Heart right ventricle (tissue), 16 donors: ENCODE data around the gene TMEM62. TPM values are rescaled to one million over a fixed set of nuclear protein-coding genes. Genes with fewer than 3 reads are reported as not detected.

ENCODE experiments used
- ATAC-seq, 8 donors: fragments of 200-7000 bp; cut with Tn5 transposase; one replicate each; pipeline ENCODE4 v1.9.1; 2020; ENCODE audit warnings: mild to moderate bottlenecking in 8 of 8, moderate library complexity in 8 of 8, moderate number of reproducible peaks in 1 of 8
- DNase-seq, 2 donors: peaks; one replicate each; pipeline ENCODE4 v3.0.0-alpha.2; 2020
- H3K27ac ChIP-seq, 10 donors: fragments of 200-600 bp; sonication (generic) in 2 of 10; one replicate each; pipeline versions ENCODE4 v1.5.0 to v1.8.0; 2020 to 2022; ENCODE audit warnings: mild to moderate bottlenecking in 3 of 10
- H3K27me3 ChIP-seq, 7 donors: fragments of 200-600 bp; one replicate each; pipeline ENCODE4 v1.8.0; 2021 to 2022; ENCODE audit warnings: mild to moderate bottlenecking in 2 of 7
- H3K36me3 ChIP-seq, 9 donors: fragments of 200-600 bp; sonication (generic) in 1 of 9; one replicate each; pipeline versions ENCODE4 v1.5.0 to v1.8.0; 2020 to 2022; ENCODE audit warnings: mild to moderate bottlenecking in 2 of 9
- H3K4me1 ChIP-seq, 9 donors: fragments of 200-600 bp; sonication (generic) in 1 of 9; one replicate each; pipeline versions ENCODE4 v1.5.0 to v1.8.0; 2020 to 2022; ENCODE audit warnings: mild to moderate bottlenecking in 4 of 9
- H3K4me3 ChIP-seq, 10 donors: fragments of 200-600 bp; sonication (generic) in 2 of 10; one replicate each; pipeline versions ENCODE4 v1.5.0 to v1.8.0; 2020 to 2022; ENCODE audit warnings: mild to moderate bottlenecking in 7 of 10, moderate library complexity in 2 of 10
- H3K9me3 ChIP-seq, 11 donors: fragments of 200-600 bp in 10 of 11; sonication (generic) in 2 of 11; one replicate each; pipeline versions ENCODE4 v1.5.0 to v1.8.0; 2013 to 2022; ENCODE audit warnings: mild to moderate bottlenecking in 2 of 11, control low read depth in 1 of 11, moderate library complexity in 1 of 11
- CTCF ChIP-seq, 9 donors: fragments of 200-600 bp; sonication (generic) in 2 of 9; IDR thresholded peaks; one replicate each; pipeline versions ENCODE4 v1.5.0 to v1.8.0; 2021 to 2022; ENCODE audit warnings: antibody characterized with exemption in 9 of 9, mild to moderate bottlenecking in 5 of 9, moderate library complexity in 1 of 9
- WGBS, 2 donors: extraction: QIAGEN DNeasy Blood & Tissue Kit; methylation state at CpG; one replicate each; pipeline ENCODE4 v1.1.7; 2013; ENCODE audit warnings: inconsistent platforms in 1 of 2; 5-methylcytosine and 5-hydroxymethylcytosine counted together
- intact Hi-C, 10 donors: fragments of 100-400 bp; cut with DNase I; formaldehyde crosslinking; loops; one replicate each; pipeline versions ENCODE4 v1.11.1 to v1.14.2; 2022
- polyA plus RNA-seq, 2 donors: library from polyadenylated mRNA; stranded (reverse); fragments of 200-250 nt; gene quantifications; one replicate each; pipeline ENCODE4 v1.2.3, GENCODE V29; 2013
- total RNA-seq, 10 donors: library from RNA; stranded (reverse); fragmentation: NEBNext Ultra II Directional in 3 of 10; extraction: Animal tissue kit (Norgen Biotek cat#: 25700) in 3 of 10; gene quantifications; one replicate each; pipeline versions ENCODE4 v1.2.1 to v1.2.4, GENCODE V29; 2021 to 2023
- donor health status: Arrhythmogenic right ventricular cardiomyopathy.
- donor health status: ischemic (EF 13 %, LVEDD 7.1; RV severe dilation, severe dysfunction).
- donor health status: healthy with polysubstance abuse.
- donor health status: DM: no; HTN: yes; CAD: no.
- donor health status: DM: no; HTN: no; CAD: no.
- donor health status: ischemic (EF 25% LVEDD 6.9; RV normal size, moderate dysfunction).
- donor health status: ischemic (EF 25% LVEDD 5.7; RV mildly dilated, moderate dysfunction).
- donor health status: healthy.
- donor health status: DM: yes; HTN: yes; CAD: no.
- donor health status: Ischemic cardiomyopathy.
- donor health status: ischemic (EF 35%, LVEDD 5.7; RV mildly dilated, moderate dysfunction).
- donor health status: nonischemic (EF 11% LVEDD 7.7; RV severe dilation, severe dysfunction).
- donor health status: DM: yes; HTN: yes; CAD: no.
- donor health status: PGD.
- donor health status: ischemic (EF 29% LVEDD 5.4; RV normal size, mild dysfunction).
- donor health status: nonischemic (EF 23%, LVEDD 6.1; RV moderate dilation, normal function).

The TMEM62 gene
- total and polyA plus RNA-seq, 12 donors = 7.6 to 13.9 (median 11.7) TPM

DNA sequence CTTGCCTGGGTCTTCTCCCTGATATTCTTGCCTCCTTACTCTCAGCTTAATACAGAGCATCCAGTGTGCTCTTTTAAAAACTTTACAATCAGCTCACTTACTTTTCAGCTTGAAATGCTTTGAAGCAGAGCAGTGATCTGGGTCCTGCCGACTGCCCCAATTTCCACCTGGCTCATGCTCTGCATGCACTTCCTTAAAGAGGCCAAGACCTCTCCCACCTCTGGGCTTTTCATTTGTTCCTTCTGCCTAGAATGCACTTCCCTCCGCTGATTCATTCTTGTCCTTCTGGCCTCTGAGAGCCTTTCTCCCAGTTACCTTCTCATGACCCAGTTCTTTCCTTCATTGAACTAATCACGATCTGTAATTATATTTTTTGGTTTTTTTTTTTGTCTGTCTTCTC, 49.9 kb downstream of the TMEM62 start:
- no peak for TF ChIP-seq CTCF (IDR thresholded peaks at IDR 0.05)
- DNase-seq (no peak), ATAC-seq (no peak)
- H3K27ac ChIP-seq = no peak overlapping the region
- intact Hi-C loops = loop anchor here in 1 of 10 donors (10.0 kb wide), 1 partner anchor 78 kb away; the partner anchor contains the start of gene UBR1
- H3K4me1 ChIP-seq = peaks cover 0 to 32% (median 25%) of the 10 kb centered on the region in 9 donors
- H3K4me3 ChIP-seq = no peak overlapping the region
- 76 to 87% methylated on average over 3 of the region's 3 CpGs for WGBS, 2 donors
- peaks cover 0 to 53% (median 15%) of the 10 kb centered on the region in 9 donors for H3K36me3 ChIP-seq
- no peaks in the 10 kb centered on the region for H3K9me3 ChIP-seq
- no peaks in the 10 kb centered on the region for H3K27me3 ChIP-seq

DNA sequence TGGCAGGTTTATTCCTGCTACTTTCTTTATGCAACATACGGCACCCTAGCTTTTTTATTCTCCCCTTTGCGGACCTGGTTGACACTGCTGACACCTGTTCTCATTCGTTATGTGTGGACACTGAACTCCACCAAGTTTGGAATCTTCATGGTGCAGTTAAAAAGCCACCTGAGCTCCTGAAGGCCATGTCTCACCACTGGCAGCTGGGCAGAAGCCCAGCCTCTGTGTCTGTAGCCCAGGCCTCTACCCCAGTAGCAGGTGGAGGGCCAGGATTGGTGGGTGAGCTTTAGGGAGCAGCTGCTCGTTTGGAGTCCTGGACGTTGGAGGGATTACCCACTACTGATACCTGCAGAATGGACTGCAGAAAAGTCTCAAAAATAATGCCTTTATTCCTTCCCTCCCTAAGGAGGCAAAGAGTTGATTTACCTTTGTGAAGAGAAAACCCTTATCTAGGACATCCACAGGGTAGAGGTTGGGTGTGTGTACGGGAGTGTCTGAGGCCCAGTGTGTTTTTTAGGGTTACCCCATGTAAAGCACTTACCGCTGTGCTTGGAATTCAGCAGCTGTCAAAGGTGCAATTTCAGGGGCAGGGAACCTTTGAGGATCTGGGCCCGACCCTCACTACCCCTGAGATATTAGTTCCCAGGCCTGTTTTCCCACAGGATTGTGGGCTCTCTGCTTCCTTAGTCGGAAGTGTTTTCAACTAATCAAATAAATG, 51.2 kb downstream of the TMEM62 start:
- intact Hi-C loops = loop anchor here in 2 of 10 donors (2.0 to 10.0 kb wide), 2 partner anchors 80 to 100 kb away; partner anchors contain the start of gene UBR1 (in 1 of the 2)
- ATAC-seq (peak in 2 of 8 donors; percentile 1 to 16), DNase-seq (no peak)
- TF ChIP-seq CTCF (IDR thresholded peaks at IDR 0.05) = no peak
- Histone ChIP-seq H3K4me1 (peaks cover 0 to 45% (median 38%) of the 10 kb centered on the region in 9 donors), H3K9me3 (no peaks in the 10 kb centered on the region), H3K4me3 (peak overlapping the region in 9 of 10 donors; percentile 62 to 85 (median 77)), H3K27ac (peak overlapping the region in 9 of 10 donors; percentile 31 to 94 (median 88)), H3K36me3 (peaks cover 0 to 48% (median 7%) of the 10 kb centered on the region in 9 donors), H3K27me3 (no peaks in the 10 kb centered on the region)
- WGBS, 2 donors = 66 to 71% methylated on average over 9 of the region's 9 CpGs

DNA sequence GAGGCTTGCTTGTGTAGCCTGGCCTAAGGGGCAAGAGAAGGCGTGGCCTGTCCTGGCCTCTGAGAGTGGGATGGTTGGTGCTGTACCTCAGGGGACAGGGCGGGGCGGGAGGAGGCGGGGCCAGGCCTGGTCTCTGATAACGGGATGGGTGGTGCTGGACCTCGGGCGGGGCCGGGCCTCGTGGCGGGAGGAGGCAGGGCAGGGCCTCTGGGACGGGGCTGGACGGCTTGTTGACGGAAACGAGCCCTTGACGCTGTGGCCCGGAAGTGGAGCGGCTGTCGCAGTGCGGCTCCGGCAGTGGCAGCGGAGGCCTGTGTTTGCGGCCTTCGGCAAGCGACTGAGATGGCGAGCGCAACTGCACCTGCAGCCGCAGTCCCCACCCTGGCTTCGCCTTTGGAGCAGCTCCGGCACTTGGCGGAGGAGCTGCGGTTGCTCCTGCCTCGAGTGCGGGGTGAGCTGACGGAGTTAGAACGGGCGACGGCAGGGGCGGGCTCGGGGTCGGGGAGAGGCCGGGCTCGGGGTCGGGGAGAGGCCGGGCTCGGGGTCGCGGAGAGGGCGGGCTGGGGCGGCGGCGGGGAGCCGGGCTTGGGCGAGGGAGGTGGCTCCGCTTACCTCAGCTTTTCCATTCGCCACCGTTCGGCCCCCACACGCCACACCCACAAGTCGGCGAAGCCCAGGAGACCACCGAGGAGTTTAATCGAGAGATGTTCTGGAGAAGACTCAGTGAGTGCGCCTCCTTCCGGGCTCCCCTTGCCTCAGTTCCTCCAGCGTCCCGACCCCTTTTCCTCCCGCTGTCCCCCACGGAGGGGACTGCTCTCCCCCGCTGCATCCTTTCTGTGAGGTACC, 52.0 kb downstream of the TMEM62 start, which contains the start of gene CCNDBP1:
TSS of gene CCNDBP1 (plus strand) at position 247 of the 846 bp plus-strand sequence. CDS start at position 343, 96 bp downstream.
- ATAC-seq (peak; percentile 96 to 99 (median 98)), DNase-seq (peak; percentile 94 to 98)
- Histone ChIP-seq H3K4me1 (peaks cover 0 to 53% (median 46%) of the 10 kb centered on the region in 9 donors), H3K9me3 (no peaks in the 10 kb centered on the region), H3K4me3 (peak within 1 kb of the TSS; percentile 61 to 85 (median 76)), H3K27ac (peak within 1 kb of the TSS; percentile 74 to 94 (median 88)), H3K27me3 (no peaks in the 10 kb centered on the region), H3K36me3 (peaks cover 0 to 48% (median 7%) of the 10 kb centered on the region in 9 donors)
- 0 to 1% methylated on average over 61 to 69 of the region's 69 CpGs for WGBS, 2 donors
- intact Hi-C loops = loop anchor here in 2 of 10 donors (2.0 to 10.0 kb wide), 2 partner anchors 81 to 99 kb away; partner anchors contain the start of gene UBR1 (in 1 of the 2)
- TF ChIP-seq CTCF (IDR thresholded peaks at IDR 0.05) = peak in 7 of 9 donors; percentile 25 to 55 (median 45)

DNA sequence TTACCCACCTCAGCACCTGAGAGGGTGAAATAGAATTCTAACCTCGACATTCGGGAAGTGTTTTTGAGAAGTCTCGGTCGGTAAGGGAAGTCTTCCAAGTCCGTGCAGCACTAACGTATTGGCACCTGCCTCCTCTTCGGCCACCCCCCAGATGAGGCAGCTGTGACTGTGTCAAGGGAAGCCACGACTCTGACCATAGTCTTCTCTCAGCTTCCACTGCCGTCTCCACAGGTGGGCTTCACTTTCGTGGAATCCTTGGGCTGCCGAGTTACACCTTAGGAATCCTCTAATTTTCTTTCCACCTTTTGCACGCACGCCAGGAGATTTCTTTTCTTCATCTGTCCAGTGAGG, 52.6 kb downstream of the TMEM62 start:
- Histone ChIP-seq H3K27ac (peak overlapping the region in 9 of 10 donors; percentile 84 to 94 (median 88)), H3K4me1 (peaks cover 0 to 59% (median 50%) of the 10 kb centered on the region in 9 donors), H3K9me3 (no peaks in the 10 kb centered on the region), H3K27me3 (no peaks in the 10 kb centered on the region), H3K4me3 (peak overlapping the region; percentile 61 to 85 (median 76)), H3K36me3 (peaks cover 0 to 49% (median 13%) of the 10 kb centered on the region in 9 donors)
- DNase-seq = peak in 1 of 2 donors; percentile 22
- TF ChIP-seq CTCF (IDR thresholded peaks at IDR 0.05) = peak in 2 of 9 donors; percentile 2 to 6
- intact Hi-C loops = loop anchor here in 1 of 10 donors (10.0 kb wide), 1 partner anchor 81 kb away; the partner anchor contains the start of gene UBR1
- 2 to 3% methylated on average over 13 of the region's 13 CpGs for WGBS, 2 donors
- ATAC-seq = peak in 5 of 8 donors; percentile 2 to 27 (median 16)
